GM18519 (cell line): ENCODE results near the gene SDC3.

Experiments used
- ATAC-seq: cut with Tn5 transposase; IDR thresholded peaks from one replicate; pipeline ENCODE4 v1.9.1; 2021; ENCODE audit warnings: mild to moderate bottlenecking, moderate library complexity; ENCODE audit not compliant: unreplicated experiment, low FRiP score

Gene SDC3

DNA sequence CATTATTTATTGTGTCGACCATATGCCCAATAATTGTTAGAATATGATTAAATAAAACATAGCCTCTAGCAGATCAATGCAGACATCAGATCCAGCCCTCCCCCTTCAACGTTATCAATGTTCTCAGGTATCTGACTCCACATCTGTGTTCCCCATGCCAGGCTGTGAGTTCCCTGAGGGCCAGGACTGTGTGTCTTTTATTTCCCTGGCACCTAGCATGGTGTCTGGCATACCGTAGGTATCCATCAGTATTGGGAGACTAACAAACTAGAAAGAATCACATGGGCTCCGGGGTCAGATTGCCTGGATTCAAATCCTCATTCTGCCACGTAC lies 48.3 kb downstream of the SDC3 start:
- ATAC-seq, result no peak

DNA sequence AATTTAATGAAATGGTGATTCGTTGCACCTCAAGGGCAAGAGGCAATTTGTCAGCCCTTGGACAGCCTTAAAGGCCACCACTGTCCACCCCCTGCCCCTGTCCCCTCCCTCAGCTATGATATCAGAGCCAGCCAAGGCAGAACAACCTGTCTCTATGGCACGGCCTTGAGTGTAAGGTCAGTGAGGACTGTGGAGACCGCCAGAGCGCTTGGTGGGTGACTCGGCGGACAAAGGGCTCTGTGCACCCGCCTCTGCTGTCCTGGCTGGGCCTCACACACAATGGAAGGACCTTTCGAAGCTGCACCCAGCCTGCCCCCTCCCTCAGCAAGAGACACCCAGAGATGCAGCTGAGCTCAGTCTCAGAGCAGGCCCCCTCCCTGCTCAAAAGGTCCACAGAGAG lies 50.6 kb downstream of the SDC3 start:
- ATAC-seq, result no peak

DNA sequence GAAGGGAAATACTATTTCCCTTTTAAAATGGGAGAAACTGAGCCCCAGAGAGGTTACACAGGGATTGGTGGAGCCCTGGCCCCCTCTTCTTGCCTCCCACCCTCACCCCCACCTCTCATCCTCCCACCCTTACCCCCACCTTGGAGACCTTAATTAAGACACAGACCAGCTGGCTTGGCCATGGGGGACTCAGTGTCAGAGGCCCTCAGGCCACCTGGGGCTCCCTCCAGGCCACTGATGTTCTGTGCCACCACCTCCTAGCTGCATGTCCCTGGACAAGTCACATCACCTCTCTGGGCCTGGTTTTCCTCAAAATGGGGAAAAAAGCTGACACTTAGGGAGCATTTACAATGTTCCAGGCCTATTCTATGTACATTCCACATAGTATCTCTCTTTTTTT lies 51.5 kb downstream of the SDC3 start:
- ATAC-seq, result no peak

DNA sequence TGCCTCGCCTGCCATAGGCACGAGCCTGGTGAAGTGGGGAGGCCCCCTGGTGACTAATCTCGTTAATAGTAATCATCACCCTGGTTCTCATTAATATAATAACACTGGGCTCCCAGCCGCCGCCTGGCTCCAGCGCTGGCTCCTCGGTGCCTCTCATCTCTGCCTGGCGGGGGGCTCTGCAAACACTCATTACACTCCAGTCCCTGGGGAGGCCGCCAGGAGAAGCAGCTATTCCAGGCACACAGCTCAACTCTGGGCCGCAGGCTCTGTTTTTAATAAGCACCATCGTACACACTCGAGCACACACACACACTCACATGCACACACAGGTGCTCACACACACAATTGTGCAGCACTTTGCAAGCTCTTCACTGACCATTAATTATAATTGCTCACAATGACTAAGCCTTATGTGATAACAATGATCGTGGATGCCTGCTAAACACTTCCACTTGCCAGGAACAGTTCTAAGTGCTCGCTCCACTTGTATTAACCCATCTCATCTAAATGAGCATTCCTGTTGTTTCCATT lies 52.2 kb downstream of the SDC3 start:
- ATAC-seq, result no peak

DNA sequence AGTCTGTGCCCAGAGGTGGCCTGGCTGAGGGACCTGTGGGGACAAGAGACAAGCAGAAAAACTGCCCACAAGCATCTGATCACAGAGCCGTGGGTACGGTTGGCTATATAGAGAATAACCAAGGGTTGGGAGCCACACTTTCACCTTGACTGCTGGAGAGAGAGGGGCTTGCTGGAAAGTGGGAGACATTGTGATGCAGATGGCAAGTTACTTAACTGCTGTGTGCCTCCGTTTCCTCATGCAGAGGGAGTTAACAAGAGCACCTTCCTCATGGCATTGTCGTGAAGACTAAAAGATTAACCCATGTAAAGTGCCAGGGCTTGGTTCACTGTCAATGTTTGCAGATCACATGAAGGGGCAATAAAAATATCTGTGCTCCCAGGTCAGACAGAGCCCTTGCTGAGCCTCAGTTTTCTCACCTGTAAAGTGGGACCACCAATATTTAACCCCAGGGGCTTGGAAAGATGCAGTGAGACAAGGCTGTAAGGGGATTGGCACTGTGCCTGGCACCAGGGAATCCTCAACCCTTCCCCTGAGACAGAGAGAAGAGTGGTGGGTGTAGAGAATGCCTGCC lies 52.8 kb downstream of the SDC3 start:
- ATAC-seq, result no peak

DNA sequence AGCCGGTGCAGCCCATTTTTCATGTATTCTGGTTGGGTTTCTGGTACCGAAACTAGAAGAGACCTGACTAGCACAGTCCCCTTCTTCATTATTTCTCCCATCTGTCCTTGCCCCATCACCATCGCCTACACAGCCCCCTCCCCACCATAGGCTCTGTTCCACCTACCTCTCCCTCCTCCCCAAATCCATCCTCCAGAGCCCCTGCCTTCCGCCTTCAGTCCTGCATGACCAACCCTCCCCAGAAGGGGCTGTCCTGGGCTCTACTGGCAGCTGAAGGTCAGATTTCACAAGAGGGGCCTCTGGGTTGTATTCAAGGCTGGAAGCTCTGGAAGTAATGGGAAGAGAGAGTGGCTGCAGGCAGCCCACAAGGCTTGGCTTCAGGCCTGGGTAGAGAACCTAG lies 55.2 kb downstream of the SDC3 start:
- ATAC-seq, result no peak

DNA sequence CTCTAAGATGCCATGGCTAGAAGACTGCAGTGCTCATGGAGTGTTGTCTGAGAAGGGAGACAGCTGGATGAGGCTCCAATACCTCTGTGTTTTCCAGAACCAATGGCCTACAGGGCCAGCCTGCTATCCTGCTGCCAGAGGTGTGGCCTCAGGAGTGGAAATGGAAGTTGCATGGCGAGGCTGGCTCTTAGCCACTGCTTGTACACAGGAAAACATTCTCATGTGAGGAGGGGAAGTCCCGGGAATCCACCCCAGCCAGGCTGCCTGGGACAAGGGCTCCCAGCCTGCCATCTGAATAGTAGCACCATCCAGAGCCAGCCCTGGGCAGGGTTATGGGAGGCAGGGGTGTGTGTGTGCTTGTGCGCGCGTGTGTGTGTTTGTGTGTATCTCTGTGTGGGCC lies 56.5 kb downstream of the SDC3 start:
- ATAC-seq, result no peak

DNA sequence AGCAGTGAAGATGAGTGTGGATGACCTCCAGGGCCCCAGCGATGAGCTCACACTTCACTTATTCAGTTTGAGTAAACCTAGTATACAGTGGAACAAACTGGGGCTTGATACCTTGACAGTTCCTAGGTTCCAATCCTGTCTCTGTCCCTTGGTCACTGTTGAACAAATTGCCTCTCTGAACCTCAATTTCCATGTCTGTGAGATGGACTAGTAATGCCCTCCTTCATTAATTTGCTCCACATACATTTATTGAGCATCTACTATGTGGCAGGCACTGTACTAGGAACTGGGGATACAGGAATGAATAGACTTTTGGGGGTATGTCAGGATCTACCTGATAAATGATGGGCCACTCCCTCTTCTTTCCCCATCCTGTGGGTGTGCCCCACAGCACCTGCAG lies 57.3 kb downstream of the SDC3 start:
- no peak for ATAC-seq

DNA sequence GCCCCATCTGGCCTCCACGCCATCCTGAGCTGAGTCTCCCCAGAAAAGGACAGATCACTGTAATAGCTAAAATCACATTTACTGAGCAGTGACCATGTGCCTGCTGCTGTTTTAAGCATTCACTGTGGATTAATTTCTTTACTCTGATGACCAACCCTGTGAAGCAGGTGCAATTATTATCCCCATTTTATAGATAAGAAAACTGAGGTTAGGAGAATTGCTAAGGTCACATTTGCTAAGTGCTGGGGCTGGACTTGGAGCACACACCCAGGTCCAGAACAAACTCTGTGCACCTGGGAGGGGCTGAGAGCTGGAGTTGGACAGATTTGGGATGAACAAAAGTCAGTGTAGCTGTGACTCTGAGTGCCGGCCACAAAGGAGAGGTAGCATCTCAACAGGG lies 58.0 kb downstream of the SDC3 start:
- no peak for ATAC-seq

DNA sequence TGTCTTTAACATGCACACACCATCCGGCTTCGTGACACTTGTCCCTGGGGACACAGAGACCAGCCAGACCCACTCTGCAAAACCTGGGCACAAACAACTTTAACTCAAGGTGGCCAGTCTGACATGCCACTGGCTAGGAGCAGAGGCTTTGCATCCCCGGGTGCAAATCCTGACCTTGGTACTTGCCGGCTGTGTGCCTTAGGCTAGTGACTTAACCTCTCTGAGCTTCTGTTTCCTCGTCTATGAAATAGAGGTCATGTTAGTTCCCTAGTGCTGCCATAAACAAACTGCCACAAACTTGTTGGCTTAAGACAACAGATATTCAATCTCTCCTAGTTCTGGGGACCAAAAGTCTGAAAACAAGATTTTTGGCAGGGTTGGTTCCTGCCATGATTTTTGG lies 60.4 kb downstream of the SDC3 start:
- no peak for ATAC-seq

DNA sequence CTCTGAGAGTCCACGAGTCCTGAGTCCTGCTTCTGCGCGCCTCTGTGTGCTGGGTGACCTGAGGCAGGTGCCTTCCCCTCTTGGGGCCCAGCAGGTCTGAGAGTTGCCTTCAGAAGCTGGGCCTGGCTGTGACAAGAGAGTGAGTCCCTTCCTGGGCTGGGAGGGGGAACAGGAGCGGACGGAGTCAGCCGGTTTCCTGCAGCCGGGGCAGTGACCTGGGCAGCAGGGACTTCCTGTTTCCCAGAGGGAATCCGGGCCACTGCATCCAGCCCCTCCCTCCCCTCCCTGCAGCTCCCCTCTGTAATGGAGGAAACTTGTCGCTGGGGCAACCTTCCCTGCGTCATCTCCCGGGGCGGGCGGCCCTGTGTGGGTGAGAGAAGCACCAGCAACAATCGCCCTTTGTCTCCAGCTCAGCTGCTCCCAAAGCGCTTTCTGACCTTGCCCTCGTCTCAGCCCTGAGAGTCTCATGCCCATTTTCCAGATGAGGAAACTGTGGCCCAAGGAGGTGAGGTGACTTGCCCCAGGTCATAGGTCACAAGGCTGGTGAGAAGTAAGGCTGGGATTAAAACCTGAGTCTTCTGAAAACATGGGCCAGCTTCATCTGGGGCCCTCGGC lies 61.1 kb downstream of the SDC3 start:
- no peak for ATAC-seq

DNA sequence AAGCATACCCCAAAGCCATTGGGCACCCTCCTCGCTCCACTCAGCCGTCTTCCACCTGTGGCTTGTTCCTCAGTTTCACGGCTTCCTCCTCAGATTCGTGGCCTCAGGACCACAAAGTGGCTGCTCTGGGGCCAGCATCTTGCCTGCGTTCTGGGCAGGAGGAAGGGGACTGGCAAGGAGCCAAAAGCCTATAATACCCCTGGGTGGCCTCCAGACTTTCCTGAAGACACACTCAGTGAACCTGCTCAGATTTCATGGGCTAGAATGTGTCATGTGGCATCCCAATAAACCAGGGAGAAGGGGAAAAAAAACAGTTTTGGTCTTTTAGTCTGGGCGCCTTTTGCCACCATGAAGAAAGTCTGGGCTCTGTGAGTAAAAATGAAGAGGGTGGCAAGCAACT lies 62.0 kb downstream of the SDC3 start:
- ATAC-seq, result no peak

DNA sequence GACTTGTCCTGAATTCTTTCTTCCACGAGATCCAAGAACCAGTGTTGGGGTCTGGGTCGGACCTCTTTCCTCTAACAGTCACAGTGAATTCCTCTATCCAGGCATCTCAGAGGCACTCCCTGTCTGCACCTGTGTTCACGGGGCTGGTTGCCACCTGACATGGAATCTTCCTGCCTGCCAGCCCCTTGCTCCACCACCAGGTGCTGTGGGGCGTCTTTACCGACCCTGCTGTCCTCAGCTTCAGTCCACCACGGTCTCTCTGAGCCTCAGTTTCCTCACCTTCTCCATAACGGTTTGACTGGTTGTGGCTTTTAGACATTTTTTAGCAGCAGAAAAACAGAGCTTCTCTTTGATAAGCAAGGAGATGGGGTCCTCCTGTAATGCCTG lies 62.7 kb downstream of the SDC3 start:
- ATAC-seq, result no peak

DNA sequence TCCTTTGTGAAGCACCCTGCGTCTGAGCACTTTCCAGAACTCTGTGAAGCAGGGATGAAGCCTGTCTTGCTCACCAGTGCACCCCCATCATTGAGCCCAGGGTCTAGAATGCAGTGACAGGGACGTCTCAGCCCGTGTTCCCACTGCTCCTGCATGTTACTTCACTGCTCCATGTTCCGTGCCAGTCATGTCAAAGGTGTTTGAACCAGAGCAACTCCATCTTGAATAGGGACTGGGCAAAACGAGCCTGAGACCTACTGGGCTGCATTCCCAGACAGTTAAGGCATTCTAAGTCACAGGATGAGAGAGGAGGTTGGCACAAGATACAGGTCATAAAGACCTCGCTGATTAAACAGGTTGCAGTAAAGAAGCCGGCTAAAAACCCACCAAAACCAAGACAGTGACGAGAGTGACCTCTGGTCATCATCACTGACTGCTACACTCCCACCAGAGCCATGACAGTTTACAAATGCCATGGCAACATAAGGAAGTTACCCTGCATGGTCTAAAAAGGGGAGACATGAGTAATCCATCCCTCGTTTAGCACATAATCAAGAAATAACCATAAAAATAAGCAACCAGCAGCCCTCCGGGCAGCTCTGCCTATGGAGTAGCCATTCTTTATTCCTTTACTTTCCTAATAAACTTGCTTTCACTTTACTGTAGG lies 63.2 kb downstream of the SDC3 start:
- no peak for ATAC-seq

DNA sequence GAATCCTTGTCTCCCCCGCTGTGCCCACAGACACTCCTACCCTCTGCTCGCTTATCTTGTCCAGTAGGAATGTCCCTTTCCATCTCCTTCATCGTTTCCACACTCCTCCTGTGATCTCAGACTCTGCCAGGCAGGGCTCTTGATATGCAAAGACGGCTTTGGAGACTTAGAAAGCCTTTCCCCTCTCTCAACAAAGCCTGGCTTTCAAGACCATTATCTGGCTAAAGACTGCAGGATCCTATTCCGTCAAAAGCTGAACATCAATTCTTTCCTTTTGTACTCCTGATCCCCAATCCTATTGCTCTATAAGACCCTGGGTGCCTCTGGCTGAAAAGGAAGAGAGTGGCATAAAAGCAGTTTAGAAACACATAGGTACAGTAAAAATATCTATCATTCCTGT lies 63.9 kb downstream of the SDC3 start:
- no peak for ATAC-seq

DNA sequence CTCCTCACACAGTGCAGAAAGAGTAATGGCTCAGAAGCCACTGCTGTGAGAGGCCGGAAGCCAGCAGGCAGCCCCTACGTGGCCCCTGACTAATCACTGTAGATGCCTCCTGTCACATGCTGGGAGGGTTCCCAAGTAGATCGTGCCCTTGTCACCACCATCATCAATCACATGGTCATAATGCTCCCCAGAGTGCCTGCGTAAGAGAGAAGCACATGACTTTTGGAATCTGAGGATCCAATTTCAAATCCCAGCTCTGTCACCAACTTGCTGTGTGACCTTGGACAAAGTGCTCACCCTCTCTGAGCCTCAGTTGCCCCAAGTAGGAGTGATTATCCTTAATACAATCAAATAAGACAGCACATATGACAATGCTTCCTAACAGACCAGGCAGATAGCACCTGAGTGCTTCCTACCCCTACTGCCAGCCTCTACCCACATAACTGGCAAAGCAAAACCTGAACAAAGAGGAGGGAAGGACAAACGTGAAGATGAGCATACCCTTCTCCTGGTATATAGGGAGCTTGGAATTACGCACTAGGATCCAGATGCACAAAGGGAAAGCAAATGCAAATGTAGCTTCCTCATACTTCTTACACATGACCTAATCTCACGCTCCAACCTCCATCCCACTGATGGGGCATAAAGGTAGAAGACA lies 65.7 kb downstream of the SDC3 start:
- no peak for ATAC-seq

DNA sequence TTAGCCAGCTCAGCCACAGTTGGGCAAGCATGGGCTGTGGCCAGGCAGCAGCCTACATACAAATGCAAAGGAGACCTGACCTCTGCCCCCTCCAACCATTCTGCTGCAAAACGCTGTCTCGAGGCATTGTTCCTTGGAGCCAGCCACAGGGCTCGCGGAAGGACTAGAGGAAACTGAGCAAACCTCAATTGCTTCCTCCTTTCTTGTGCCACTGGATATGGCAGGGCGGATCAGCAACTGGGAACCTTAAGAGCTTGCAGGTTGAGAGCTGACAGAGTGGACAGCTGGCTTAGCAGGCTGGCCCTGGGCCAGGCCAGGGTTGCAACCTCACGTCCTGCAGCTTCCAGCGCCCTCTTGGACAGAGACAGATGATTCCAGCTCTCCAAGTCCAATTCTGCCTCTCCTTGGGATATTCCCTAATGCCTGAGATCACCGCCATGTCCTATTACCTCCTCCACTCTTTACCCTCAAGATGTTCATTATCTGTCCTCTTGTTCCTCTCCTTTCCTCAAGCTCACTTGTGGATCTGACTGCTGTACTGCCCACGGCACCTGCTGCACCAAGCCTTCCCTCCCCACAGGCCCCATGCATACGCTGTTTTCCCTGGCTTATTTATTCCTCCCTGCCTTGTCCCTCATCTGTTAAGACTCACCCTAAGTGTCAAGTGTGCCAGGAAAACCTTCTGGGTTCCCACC lies 67.5 kb downstream of the SDC3 start:
- ATAC-seq, result no peak

DNA sequence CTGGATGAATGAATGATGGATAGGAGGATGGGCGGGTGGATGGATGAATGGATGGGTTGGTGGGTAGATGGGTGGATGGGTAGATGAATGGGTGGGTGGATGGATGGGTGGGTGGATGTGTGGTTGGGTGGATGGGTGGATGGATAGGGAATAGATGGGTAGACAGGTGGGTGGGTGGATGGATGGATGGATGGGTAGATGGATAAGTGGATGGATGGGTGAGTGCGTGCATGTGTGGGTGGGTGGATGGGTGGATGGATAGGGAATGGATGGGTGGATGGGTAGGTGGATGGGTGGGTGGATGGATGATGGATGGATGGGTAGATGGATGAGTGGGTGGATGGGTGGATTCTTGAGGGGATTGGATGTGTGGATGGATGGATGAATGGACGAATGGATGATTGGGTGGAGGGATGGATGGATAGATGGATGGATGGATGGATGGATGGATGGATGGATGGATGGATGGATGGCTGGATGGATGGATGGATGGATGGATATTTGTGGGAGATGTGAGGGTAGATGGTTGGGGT lies 68.7 kb downstream of the SDC3 start:
- no peak for ATAC-seq

DNA sequence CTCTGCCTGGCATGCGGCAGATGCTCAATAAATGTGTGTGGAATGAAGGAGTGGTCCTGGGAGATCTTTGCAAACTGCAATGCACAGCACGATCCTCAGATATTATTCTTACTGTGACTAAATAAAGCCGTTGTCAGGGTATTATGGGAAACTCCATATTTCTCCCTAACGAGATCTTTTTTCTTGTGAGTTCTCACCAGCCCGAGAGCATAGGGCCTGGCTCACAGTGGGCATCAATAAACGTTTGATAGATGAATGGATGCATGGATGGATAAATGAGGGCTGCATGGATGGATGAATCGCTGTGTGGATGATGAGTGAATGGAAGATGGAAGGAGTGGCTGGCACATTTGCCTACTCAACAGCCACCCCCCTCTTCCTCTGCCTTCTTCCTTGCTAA lies 69.6 kb downstream of the SDC3 start:
- no peak for ATAC-seq

DNA sequence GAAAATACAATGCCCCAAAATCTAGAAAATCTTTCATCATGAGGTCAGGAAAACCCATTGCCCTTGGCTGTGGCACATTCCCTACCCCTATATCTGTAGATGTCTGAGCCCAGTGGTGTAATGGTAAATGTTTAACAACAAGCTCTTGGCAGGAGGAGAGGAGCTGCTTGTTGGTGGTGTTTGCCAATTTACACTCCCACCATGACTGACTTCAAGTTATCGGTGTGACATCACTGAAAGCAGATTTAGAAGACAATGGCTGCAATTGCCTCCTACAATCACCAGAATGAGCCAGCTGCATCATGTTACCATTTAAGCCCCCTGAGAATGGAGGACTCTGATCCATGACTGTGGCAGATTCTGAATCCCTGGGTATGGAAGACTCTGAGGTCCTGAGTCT lies 70.9 kb downstream of the SDC3 start:
- ATAC-seq, result no peak

DNA sequence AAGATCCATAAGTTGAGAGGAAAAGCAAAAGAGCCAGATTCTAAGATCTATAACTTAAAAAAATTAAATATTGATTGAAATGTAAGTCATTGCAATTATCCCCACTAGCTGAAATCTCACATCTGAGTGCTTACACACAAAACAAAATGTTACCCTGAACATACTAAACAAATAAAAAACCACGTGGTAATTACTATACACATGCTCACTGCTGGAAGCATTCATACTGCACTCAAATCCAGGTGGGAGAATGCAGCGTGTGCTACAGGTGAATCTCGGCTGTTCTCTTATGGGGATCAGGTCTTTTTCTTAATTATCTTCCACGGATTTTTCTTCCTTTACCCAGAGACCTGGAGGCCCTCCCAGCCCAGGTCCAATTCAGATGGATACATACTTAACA lies 74.3 kb downstream of the SDC3 start:
- ATAC-seq, result no peak
